ENCODE data around the gene MT1A.

Gene MT1A

DNA sequence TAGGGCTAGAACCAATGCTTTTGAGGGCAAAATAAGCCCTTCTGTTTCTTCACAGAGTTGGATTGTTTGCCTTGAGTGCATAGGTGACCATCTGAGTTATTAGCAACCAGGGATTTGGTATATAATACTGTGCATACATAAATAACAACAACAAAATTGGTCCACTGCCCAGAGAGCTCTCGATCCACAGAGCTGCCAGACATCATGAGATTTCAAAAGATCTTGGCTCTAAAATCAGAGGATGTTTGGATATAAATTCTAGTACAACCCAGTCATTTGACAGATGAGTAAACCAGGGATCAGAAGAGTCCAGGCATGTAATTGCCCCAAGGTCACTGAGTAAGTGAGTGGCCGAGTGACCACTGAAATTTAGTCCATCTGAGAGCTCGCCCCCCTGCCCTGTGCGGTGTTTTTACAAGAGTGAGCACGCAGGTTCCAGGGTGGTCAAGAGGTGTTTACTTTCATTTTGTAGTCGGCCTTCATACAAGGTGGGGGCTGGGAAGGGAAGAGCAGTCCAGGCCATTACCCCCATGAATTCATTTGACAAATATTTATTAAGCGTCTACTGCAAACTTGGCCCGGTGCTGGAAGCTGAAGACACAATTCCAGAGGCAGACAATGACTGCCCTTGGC is 31.9 kb upstream of the MT1A start:
- peaks cover 45% of the 10 kb centered on the region for H3K4me1 Mint-ChIP-seq (ENCODE audit: low read depth)
- H3K27ac Mint-ChIP-seq: peak overlapping the region; percentile 86
- H3K36me3 Mint-ChIP-seq (ENCODE audit: low read depth): no peaks in the 10 kb centered on the region
- intact Hi-C loops (cut with micrococcal nuclease): no loop called here
- no peak overlapping the region for H3K4me3 Mint-ChIP-seq
- H3K27me3 Mint-ChIP-seq: peaks cover 8% of the 10 kb centered on the region
- H3K9me3 Mint-ChIP-seq: no peaks in the 10 kb centered on the region

DNA sequence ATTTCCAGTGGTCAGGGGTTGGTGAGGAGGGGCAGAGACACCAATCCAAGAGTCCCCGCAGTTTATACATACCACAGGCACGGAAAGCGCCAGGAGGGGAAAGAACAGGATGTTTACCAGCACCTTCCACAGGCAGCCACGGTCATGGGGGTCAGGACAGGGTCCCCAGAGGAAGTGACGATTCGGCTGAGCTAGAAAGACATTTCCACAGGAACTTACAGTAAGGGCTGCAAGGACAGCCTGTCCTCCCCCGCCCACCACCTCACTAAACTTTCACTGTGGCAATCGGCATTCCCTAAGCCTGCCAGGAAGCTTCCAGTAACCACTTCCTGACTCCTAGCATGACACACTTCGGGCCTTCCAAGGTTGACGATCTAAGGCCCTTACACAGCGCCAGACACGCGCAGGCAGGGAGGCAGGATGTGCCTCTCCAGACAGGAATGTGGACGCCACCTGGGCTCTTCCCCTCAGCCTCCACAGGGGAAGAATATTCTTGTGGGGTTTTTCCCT is 31.3 kb upstream of the MT1A start:
- intact Hi-C loops (cut with micrococcal nuclease): no loop called here
- H3K9me3 Mint-ChIP-seq: no peaks in the 10 kb centered on the region
- H3K36me3 Mint-ChIP-seq (ENCODE audit: low read depth): no peaks in the 10 kb centered on the region
- peaks cover 5% of the 10 kb centered on the region for H3K27me3 Mint-ChIP-seq
- H3K4me1 Mint-ChIP-seq (ENCODE audit: low read depth): peaks cover 45% of the 10 kb centered on the region
- H3K4me3 Mint-ChIP-seq: no peak overlapping the region
- H3K27ac Mint-ChIP-seq: peak overlapping the region; percentile 86

DNA sequence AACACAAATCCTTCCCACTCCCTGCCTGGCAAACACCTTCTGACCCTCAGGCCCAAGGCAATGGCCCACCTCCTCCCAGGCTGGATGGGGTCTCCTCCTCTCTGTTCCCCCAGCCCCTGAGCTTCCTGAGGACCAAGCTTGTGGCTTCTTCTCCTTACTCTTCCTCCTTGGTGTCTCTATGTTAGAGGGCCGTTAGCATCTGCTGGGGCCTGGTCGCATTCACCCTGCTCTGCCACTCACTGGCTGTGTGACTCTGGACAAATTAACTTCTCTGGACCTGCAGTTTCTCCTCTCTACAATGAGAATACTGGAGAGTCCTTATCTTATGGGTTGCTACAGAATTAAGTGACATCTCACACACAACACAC is 30.8 kb upstream of the MT1A start:
- intact Hi-C loops (cut with micrococcal nuclease): no loop called here
- Mint-ChIP-seq H3K4me3 (peak overlapping the region; percentile 18), H3K27me3 (peaks cover 4% of the 10 kb centered on the region), H3K36me3 (ENCODE audit: low read depth) (no peaks in the 10 kb centered on the region), H3K9me3 (no peaks in the 10 kb centered on the region), H3K4me1 (ENCODE audit: low read depth) (peaks cover 45% of the 10 kb centered on the region), H3K27ac (peak overlapping the region; percentile 86)

DNA sequence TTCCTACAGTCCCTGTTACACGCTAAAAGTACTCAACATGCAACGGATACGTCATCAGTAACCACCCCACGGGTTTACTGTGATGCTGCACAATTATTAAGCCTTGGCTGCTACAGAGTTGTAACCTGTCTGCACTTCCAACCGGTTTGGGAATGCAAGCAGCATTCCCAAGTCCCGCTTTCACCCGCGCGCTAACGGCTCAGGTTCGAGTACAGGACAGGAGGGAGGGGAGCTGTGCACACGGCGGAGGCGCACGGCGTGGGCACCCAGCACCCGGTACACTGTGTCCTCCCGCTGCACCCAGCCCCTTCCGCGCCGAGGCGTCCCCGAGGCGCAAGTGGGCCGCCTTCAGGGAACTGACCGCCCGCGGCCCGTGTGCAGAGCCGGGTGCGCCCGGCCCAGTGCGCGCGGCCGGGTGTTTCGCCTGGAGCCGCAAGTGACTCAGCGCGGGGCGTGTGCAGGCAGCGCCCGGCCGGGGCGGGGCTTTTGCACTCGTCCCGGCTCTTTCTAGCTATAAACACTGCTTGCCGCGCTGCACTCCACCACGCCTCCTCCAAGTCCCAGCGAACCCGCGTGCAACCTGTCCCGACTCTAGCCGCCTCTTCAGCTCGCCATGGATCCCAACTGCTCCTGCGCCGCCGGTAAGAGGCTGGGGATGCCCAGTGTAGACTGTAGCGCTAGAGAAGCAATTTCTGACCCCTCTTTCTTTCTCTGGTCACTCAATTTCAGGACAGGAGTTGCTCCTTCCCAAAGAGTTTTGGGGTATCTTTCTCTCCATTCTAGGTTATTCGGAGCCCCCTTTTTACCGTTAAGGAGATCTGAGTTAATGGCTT is 30.2 kb upstream of the MT1A start, which contains the start of gene MT2A:
MT2A (plus strand) TSS at position 542 of the 833 bp plus-strand sequence; CDS start at position 614, 72 bp downstream.
- Mint-ChIP-seq H3K27me3 (peaks cover 4% of the 10 kb centered on the region), H3K36me3 (ENCODE audit: low read depth) (no peaks in the 10 kb centered on the region), H3K27ac (peak within 1 kb of the TSS; percentile 86), H3K4me1 (ENCODE audit: low read depth) (peaks cover 45% of the 10 kb centered on the region), H3K4me3 (peak within 1 kb of the TSS; percentile 75), H3K9me3 (no peaks in the 10 kb centered on the region)
- intact Hi-C loops (cut with micrococcal nuclease): no loop called here

DNA sequence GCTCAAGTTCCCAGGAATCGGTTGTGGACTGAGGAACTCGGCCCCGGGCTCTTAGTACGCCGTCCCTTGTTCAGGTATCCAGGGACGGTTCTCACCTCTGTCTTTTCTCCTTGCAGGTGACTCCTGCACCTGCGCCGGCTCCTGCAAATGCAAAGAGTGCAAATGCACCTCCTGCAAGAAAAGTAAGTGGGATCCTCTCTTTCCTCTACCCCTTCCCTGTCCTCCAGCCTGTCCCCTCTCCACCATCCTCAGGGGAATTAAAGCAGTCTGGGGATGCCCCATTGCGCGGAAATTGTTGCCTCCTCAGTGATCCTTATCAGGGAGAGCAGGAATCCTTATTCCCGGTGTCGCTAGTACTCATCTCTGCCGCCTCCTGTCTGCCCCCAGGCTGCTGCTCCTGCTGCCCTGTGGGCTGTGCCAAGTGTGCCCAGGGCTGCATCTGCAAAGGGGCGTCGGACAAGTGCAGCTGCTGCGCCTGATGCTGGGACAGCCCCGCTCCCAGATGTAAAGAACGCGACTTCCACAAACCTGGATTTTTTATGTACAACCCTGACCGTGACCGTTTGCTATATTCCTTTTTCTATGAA is 29.5 kb upstream of the MT1A start:
- H3K9me3 Mint-ChIP-seq: no peaks in the 10 kb centered on the region
- H3K4me3 Mint-ChIP-seq: peak overlapping the region; percentile 75
- H3K36me3 Mint-ChIP-seq (ENCODE audit: low read depth): no peaks in the 10 kb centered on the region
- H3K4me1 Mint-ChIP-seq (ENCODE audit: low read depth): peaks cover 45% of the 10 kb centered on the region
- peak overlapping the region; percentile 86 for H3K27ac Mint-ChIP-seq
- H3K27me3 Mint-ChIP-seq: peaks cover 5% of the 10 kb centered on the region
- intact Hi-C loops (cut with micrococcal nuclease): no loop called here

DNA sequence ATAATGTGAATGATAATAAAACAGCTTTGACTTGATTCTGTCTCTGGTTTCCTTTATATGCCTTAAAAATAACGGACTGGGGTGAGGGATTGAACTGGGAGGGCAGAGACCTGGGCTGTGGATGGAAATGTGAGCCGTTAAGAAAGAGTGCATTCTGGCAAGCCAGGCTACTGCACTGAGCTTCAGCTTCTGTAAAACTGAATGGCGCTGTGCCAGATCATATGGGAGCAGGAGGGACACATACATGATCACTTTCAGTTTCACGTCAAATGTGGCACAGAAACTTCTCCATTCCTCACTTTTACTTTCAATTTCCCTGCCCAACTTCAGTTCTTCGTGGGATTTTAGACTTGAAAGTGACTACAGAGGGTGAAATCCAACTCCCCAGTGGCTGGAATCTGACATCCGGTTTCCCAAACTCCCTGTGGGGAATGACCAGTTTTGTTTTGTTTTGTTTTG is 29.0 kb upstream of the MT1A start:
- H3K27ac Mint-ChIP-seq: peak overlapping the region; percentile 86
- peaks cover 8% of the 10 kb centered on the region for H3K27me3 Mint-ChIP-seq
- peak overlapping the region; percentile 75 for H3K4me3 Mint-ChIP-seq
- no peaks in the 10 kb centered on the region for H3K36me3 Mint-ChIP-seq (ENCODE audit: low read depth)
- peaks cover 45% of the 10 kb centered on the region for H3K4me1 Mint-ChIP-seq (ENCODE audit: low read depth)
- intact Hi-C loops (cut with micrococcal nuclease): no loop called here
- no peaks in the 10 kb centered on the region for H3K9me3 Mint-ChIP-seq

DNA sequence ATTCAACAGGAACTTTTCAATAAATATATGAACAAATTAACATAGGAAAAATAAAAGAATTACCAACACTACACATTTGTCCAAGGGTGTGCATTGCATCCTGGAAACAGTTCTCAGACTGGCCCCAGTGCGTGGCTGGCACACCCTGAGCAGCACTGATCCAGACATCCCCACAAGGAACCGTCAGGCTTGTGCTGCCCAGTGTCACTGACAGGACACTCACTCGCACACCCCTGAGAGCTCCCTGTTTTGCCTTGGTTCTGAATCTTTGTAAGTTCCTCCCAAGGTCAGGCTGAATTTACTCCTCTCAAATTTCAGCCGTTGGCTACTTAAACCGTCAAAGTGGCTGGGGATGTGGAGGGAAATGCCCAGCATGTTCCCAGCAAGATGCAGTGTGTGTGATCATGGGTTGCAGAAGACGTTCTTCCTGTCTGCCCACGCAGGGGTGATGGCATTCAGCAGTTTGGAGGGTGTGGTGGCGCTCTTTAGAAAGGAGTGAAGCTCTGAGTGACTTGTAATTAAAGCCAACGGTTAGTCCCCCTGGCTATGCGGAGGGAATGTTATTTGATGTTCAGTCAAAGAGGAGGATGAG is 28.4 kb upstream of the MT1A start:
- peak overlapping the region; percentile 86 for H3K27ac Mint-ChIP-seq
- H3K4me1 Mint-ChIP-seq (ENCODE audit: low read depth): peaks cover 45% of the 10 kb centered on the region
- H3K9me3 Mint-ChIP-seq: no peaks in the 10 kb centered on the region
- peak overlapping the region; percentile 75 for H3K4me3 Mint-ChIP-seq
- intact Hi-C loops (cut with micrococcal nuclease): no loop called here
- peaks cover 9% of the 10 kb centered on the region for H3K27me3 Mint-ChIP-seq
- H3K36me3 Mint-ChIP-seq (ENCODE audit: low read depth): no peaks in the 10 kb centered on the region

DNA sequence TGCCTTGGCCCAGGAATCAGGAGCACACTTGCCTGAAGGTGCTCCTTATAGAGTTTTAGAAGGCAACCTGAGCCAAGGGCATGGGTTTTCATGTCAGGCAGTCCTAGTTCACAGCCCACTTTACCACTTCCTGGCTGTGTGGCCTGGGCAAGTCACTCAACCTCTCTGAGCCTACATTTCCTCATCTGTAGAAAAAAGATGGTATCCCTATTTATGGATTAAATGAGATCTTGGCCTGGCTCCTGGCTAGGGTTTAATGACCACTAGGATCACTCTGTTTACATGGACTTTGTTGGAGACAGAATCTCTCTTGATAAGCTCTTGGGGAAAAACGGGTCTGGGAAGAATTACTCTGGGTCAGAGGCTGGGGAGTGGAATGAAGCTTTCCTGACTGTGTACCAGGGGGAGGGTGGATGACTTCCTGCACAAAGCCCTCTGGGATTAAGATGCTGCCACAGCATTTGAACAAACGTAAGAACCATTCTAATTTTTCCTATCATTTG is 27.8 kb upstream of the MT1A start:
- Mint-ChIP-seq H3K4me1 (ENCODE audit: low read depth) (peaks cover 45% of the 10 kb centered on the region), H3K9me3 (no peaks in the 10 kb centered on the region)
- intact Hi-C loops (cut with micrococcal nuclease): no loop called here

DNA sequence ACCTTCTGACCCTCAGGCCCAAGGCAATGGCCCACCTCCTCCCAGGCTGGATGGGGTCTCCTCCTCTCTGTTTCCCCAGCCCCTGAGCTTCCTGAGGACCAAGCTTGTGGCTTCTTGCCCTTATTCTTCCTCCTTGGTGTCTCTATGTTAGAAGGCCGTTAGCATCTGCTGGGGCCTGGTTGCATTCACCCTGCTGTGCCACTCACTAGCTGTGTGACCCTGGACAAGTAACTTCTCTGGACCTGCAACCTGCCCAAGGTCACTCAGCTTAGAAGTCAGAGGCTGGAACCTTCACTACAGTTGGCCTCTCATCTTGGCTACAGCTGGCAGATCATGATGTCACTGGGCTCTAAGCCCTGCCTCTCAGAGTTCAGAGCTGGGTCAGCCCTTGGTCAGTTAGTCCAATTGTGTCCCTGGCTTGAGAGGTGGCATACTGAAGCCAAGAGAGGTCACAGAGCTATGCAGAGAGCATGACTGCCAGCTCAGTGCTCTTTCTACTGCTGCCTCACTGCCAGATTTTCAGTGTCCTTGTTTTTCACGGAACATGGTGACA is 27.1 kb upstream of the MT1A start:
- Mint-ChIP-seq H3K4me3 (no peak overlapping the region), H3K27me3 (peaks cover 15% of the 10 kb centered on the region), H3K4me1 (ENCODE audit: low read depth) (peaks cover 45% of the 10 kb centered on the region), H3K9me3 (no peaks in the 10 kb centered on the region), H3K27ac (peak overlapping the region; percentile 86), H3K36me3 (ENCODE audit: low read depth) (no peaks in the 10 kb centered on the region)
- intact Hi-C loops (cut with micrococcal nuclease): no loop called here

More for the DNA sequence above, 27.8 kb upstream of the MT1A start:
- H3K27ac Mint-ChIP-seq: peak overlapping the region; percentile 86
- peaks cover 10% of the 10 kb centered on the region for H3K27me3 Mint-ChIP-seq
- H3K4me3 Mint-ChIP-seq: no peak overlapping the region
- H3K36me3 Mint-ChIP-seq (ENCODE audit: low read depth): no peaks in the 10 kb centered on the region

DNA sequence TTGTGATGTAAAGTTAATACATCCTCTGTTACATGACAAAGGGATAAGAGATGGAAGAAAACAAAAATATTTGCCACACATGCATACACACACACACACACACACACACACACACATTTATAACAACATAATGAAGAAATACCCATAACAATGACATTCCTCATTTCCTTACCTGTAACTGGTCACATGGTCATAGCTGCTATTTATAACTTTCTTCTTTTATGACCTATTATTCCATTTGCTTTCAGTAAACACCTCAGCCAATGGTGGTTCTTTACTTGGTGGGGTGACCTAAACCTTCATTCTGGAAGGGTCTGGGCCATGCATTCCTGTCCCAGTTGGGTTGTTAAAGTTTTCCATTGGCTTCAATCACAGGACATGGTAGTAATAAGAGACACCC is 24.8 kb upstream of the MT1A start:
- H3K4me1 Mint-ChIP-seq (ENCODE audit: low read depth): peaks cover 43% of the 10 kb centered on the region
- H3K27me3 Mint-ChIP-seq: peaks cover 38% of the 10 kb centered on the region
- H3K9me3 Mint-ChIP-seq: no peaks in the 10 kb centered on the region
- no peak overlapping the region for H3K27ac Mint-ChIP-seq
- no peak overlapping the region for H3K4me3 Mint-ChIP-seq
- intact Hi-C loops (cut with micrococcal nuclease): no loop called here
- H3K36me3 Mint-ChIP-seq (ENCODE audit: low read depth): no peaks in the 10 kb centered on the region

DNA sequence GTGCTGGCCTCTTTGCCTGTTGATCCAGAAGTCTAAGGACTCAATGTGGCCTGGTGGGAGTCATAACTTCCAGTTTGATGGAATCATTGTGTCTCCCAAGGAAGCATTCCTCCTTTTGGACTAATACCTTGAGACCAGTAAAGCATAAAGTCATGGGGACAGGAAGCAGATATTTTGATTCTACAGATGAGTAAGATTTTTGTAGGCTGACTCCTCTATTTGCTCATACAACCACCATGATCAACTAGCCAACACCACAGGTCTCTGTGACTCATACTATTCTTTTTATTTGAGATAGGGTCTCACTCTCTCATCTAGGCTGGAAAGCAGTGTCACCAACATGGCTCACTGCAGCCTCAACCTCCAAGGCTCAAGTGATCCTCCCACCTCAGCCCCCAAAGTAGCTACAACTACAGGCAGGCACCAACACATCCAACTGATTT is 23.9 kb upstream of the MT1A start:
- no peaks in the 10 kb centered on the region for H3K9me3 Mint-ChIP-seq
- peaks cover 47% of the 10 kb centered on the region for H3K27me3 Mint-ChIP-seq
- H3K4me1 Mint-ChIP-seq (ENCODE audit: low read depth): peaks cover 34% of the 10 kb centered on the region
- H3K4me3 Mint-ChIP-seq: no peak overlapping the region
- intact Hi-C loops (cut with micrococcal nuclease): no loop called here
- H3K27ac Mint-ChIP-seq: no peak overlapping the region
- no peaks in the 10 kb centered on the region for H3K36me3 Mint-ChIP-seq (ENCODE audit: low read depth)

DNA sequence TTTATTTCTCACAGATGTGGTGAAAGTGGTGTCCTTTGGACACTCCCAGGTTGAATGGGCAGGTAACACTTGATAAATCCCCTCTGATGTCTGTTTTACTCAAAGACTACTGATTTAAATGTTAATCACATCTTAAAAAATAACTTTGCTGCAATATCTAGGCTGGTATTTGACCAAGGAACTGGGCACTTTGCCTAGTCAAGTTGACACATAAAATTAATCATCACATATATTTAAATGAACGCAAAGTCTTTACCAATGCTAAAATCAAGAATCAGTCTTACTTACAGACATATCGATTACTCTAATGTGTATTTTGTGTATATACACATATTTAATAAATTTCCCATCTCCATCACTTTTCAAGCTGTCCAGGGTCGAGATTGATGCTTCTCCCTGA is 23.1 kb upstream of the MT1A start:
- Mint-ChIP-seq H3K9me3 (no peaks in the 10 kb centered on the region), H3K4me1 (ENCODE audit: low read depth) (peaks cover 28% of the 10 kb centered on the region), H3K27ac (no peak overlapping the region), H3K36me3 (ENCODE audit: low read depth) (no peaks in the 10 kb centered on the region), H3K4me3 (no peak overlapping the region), H3K27me3 (peaks cover 54% of the 10 kb centered on the region)
- intact Hi-C loops (cut with micrococcal nuclease): no loop called here

DNA sequence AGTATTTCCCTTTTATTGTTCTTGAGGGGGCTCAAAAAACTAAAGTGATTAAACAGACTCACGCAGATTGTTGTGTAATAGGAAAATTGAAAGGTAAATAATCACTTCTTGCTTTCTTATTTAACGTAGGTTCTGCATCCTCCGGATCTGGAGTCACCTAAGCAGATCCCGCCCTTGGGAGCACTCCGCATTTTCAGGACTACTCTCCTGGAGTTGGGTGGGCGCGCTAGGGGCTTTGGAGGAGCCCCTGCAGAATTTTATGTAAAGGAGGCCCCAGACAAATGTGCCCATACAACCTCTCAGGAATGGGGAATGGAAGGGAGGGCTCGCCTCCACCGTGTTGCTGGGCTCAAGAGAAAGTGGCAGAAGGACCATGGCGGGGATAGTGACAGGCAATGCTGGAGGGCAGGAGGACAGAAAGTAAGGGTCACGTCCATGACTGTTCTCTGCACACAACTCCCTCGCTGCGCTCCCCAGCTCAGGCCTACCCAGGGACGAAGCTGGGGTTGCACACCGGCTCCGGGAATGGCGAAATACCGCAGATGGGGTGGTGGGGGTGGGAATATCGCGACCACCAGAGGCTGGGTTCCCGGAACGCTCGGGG is 21.8 kb upstream of the MT1A start:
- Mint-ChIP-seq H3K9me3 (no peaks in the 10 kb centered on the region), H3K27me3 (peaks cover 59% of the 10 kb centered on the region), H3K4me1 (ENCODE audit: low read depth) (peaks cover 16% of the 10 kb centered on the region), H3K27ac (peak overlapping the region; percentile 20), H3K4me3 (peak overlapping the region; percentile 70), H3K36me3 (ENCODE audit: low read depth) (no peaks in the 10 kb centered on the region)
- intact Hi-C loops (cut with micrococcal nuclease): no loop called here

Measured in dendritic cell treated with granulocyte-macrophage colony-stimulating factor and Interleukin-4, amounts not matched to agents 40 ng/mL and 50 ng/mL, for 4 days (primary cell).